NCI-H526 (cell line): ENCODE results near the gene HTRA3.

Experiments used
- DNase-seq, 2 experiments: peaks; one replicate each; lab custom pipeline; 2025; lab: John Stamatoyannopoulos, UW

HTRA3 gene

GRCh38 chr4:8247047-8247930, 22.3 kb upstream of the HTRA3 start:
- DNase-seq, result no peak

- no peak for DNase-seq
Measured at GRCh38 chr4:8248091-8248490, 21.5 kb upstream of the HTRA3 start.

DNA sequence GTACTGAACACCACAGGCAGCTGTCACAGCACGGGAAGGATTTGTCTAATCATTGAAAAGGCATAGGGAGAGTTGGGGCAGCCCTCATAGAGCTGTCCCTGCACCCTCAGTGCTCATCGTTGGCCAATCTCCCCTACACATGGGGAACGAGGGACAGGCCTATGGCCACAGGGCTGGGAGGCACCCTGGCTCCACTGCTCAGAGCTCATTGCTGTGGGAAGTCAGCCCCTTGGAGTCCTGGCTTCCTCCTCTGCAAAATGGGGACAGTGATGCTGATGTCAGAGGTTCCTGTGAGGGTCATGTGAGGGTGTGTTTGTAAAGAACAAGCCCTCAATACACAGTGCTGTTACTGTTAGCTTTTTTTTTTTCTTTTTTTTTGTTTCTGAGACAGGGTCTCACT, 19.3 kb upstream of the HTRA3 start:
- no peak for DNase-seq

GRCh38 chr4:8250637-8251036, 18.9 kb upstream of the HTRA3 start:
- no peak for DNase-seq

GRCh38 chr4:8251110-8251883, 18.3 kb upstream of the HTRA3 start:
- no peak for DNase-seq

DNA sequence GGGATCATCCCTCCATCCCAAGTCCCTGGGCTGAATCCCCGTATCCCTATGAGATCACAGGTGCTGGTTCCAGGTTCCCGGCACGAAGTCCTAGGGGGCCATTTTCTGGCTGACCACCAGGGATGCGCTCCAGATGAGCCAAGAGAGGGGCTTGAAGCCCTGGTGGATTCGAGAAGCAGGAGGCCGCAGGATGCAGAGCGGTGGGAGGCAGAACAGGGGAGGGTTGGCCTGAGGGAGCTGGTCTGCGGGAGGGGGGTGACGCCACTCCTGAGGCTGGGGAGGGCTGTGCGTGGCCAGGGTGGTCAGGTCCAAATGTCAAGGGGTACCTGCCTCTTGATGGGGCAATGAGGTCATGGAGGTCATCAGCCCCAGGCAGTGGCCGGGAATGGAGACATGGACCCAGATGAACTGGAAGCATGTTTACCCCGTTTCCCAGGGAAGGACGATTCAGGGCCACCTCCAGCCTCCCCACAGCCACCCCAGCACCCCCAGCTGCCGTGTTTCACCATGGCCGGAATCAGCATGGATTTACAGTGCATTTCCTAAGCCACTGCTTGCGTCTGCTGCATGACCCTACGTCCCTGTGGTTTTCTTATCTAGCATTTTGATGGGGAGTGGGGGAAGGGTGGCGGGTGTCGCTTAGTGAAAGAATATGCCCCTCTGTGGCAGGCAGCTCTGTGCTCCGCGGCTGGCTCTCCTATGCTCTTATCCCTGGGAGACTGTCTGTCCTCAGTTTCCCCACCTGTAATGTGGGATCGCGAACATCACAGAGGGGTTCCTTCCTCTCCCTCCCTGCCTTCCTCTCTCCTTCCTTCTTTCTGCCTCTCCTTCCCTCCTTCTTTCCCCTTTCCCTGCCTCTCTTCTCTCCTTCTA, 17.0 kb upstream of the HTRA3 start:
- DNase-seq, result no peak

- DNase-seq, result no peak
Measured at GRCh38 chr4:8254076-8254475, 15.5 kb upstream of the HTRA3 start.

DNA sequence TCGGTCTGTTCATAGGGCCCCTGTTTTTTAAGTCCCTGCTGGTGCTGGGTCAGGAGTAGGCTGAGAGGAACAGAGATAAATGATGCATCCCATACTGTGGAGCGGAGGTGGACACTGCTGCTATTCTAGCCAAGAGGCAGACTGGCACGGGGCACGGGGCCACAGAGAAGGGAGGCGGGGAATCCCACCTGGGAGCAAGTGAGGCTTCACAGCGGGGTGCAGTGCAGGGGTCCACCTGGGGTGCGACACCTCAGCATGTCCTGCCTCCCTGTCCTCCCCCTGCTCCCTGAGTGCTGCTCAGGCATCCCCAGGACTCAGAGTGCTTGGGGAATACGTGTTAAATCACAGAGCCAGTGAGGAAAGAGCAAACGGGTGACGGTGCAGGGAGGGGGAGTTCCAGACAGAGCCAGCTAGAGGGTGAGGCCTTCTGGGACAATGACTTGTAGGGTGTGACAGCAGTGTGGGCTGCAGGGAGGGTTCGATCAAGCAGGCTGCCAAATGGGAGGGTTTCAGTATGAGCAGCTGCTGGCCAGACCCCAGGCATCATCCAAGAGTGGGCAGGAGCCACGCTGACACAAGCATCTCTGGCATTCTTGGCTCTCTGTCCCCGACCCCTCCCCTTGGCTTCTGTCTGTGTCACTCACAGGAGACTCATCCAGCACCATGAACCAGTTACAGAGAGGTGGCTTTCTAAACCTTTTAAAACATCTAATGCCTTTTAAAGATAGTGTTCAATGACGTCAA, 13.7 kb upstream of the HTRA3 start:
- DNase-seq, result no peak

DNA sequence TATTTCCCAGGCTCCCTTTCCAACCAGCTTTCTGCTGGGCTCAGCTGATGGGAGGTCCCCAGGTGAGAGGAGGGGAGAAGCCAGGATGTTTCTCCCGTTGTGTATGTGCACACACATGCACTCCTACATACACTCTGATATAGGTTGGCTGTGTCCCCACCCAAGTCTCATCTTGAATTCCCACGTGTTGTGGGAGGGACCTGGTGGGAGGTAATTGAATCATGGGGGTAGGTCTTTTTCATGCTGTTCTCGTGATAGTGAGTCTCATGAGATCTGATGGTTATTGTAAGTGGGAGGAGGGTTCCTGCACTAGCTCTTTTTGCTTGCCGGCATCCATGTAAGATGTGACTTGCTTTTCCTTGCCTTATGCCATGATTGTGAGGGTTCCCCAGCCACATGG, 11.7 kb upstream of the HTRA3 start:
- DNase-seq, result no peak

DNA sequence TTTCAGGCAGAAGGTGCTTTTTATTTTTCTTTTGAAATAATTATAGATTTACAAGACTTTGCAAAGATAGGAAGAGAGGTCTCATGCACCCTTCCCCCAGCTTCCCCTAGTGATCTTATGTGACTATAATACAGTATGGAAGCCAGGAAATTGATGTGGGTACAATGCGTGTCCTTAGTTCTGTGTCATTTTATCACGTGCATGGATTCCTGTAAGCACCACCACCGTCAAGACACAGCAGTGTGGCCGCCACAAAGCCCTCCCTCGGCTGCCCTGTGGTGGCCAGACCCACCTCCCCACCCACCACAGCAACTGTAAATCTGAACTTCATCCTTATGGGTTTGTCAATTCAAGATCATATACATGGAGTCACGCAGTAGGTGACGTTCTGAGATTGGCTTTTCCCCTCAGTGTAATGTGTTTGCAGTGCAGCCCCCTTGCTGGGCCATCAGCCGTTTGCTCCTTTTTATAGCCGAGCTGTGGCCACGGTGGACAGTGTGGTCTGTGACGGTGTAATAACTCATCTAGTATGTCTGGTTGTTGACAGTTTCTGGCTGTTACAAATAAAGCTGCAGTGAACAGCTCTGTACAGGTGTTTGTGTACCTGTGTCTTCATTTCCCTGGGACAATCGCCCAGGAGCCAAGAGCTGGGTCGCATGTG, 10.9 kb upstream of the HTRA3 start:
- DNase-seq, result no peak

DNA sequence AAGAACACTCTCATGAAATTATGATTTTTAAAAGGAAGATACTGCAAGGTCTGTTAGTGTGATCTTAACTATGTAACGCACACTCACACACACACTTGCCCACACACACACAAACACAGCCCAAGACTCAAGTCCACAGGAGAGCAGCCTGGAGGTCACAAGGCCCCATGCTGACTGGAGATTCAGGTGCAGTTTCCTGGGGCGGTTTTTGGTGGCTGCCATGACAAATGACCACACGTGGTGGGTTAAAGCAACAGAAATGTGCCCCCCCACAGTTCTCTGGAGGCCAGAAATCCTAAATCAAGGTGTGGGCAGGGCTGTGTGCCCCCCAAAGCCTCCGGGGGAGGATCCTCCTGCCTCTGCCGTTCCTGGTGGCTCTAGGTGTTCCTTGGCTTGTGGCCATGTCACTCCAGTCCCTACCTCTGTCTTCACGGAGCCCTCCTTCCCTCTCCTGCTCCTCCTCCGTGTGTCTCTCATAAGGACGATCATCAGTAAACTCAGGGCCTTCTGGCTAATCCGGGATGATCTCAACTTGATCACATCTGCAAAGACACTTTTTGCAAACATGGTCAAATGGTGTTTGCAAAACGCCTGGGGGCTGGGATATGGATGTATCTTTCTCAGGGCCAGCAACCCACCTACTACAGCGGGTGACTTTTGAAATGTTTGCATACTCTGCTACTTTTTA, 9.7 kb upstream of the HTRA3 start:
- no peak for DNase-seq

DNA sequence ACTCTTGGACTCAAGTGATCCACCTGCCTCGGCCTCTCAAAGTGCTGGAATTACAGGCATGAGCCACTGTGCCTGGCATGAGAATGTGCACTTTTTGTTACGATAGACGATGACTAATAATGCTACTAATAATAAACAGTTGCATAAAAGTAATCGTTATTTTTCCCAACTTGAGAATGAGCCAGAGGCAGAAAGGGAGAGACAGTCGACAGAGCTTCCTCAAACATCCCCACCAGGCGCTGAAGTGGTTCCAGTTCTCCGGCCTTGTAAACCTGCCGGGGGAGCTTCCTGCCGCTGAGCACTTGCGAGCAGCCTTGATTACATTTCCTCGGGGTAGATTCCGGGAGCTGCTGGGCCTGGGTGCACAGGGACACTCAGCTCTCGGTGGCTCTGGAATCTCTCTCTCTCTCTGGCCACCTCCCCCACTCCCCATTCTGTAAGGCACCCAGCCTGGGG, 8.9 kb upstream of the HTRA3 start:
- DNase-seq, result peak in 1 of 2 experiments; percentile 20

DNA sequence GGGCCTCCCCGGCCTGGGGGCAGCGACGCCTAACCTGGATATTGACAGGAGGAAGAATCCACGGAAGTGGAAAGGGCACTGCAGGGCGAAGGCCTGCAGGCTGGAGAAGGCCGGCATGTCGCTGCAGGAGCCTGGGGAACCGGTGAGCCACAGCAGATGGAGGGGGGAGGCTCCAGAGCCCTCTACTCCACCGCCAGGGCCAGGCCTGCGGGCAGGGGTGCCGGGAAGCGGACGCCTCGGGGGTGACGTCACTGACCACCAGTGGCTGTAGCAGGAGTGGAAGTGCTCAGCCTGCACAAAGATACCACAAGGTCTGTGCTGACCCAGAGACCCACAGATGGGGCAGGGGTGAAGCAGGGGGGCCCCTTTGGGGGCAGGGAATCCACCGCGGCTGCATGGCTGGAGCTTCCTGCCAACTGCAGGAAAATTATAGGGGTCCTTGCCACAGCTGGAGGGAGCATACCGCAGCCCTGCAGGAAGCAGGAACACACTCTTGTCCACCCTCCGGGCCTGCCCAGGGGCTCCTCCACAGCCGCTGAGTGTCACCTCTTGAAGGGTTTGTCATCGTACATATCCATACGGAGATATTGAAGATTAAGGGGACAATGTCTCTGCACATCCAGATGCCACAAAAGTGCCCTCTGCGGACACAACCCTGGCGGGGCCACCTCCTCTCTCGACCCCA, 7.6 kb upstream of the HTRA3 start:
- no peak for DNase-seq

DNA sequence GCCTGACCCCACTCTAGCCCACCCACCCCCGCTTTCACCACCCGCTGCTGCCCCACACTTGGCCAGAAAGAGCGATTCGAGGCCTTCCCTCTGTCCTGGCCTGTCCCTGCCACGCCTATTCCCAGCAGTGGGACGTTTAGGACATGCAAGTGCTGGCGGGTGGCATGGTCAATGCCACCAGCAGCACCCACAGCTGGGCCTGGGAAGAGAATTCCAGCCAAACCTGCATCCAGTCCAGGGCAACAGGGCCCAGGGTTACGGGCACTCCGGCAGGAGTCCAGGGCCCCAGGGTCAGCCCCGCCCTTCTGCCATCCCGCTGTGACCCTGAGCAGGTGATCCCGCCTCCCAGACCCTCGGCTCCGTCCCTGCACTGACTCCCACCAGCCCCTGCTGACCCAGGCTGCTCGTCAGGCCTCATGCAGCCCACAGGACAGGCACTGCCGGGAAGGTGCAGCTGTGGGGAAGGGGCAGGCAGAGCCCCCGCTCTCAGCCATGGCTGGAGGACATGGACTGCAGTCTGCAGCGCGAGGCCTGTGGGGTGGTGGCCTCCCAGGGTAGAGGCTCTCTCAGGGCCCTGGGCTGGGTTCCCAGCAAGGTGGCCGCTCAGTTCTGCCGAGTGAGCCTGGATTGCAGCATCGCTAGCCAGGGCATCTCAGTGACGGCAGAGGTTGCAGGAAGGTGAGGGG, 6.8 kb upstream of the HTRA3 start:
- DNase-seq, result no peak

- no peak for DNase-seq
Measured at GRCh38 chr4:8263397-8263796, 6.2 kb upstream of the HTRA3 start.

DNA sequence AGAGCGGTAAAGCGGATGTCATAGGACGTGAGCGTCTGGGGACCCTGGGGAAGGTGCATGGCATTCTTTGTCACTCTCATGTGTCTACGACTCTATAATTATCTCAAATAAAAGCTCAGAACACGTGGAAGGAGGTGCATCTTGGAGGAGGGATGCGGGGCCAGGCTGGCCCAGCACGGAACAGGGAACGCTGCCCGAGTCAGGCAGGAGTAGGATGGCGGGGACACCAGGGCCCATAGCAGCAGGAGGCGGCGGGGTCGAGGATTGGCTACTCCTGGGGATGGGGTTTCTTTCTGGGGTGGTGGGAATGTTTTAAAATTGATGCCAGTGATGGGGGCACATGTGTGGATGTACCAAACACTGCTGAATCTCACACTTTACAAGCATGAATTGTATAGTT, 5.4 kb upstream of the HTRA3 start:
- no peak for DNase-seq

DNA sequence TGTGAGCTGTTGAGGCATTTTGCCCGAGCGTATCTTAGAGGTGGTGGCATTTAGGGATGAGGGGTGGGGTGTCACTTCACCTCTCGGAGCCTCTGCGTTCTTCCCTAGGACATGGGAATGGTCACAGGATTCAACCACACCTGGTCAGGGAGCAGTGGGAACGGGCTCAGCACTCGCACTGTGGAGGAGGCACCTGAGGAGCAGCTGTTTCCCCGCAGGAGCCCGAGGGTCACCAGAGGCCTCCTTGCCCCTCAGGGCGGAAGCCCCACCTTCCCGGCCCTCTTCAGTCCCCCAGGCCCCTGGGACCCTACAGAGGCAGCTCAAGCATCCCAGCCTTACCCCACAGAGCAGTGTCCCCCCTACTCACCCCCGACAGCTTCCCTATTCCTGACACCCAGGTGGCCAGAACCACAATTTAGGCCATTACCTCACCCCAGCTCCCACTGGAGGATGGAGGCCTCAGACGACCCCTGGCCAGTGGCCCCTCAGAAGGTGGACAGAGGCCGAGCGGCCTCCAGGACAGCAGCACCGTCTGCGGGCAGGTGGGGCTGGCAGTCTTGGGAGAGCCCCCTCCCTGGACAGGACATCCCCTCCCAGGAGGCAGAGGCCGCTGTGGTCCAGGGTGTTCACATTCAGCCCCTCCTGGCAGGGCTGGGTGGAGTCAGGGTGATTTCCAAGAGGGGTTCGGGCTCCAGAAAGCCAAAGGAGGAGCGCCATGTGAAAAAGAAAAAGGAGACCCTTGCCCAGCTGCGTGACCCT, 4.2 kb upstream of the HTRA3 start:
- no peak for DNase-seq

GRCh38 chr4:8266088-8266487, 3.5 kb upstream of the HTRA3 start:
- DNase-seq, result no peak
